DMS53 treated with DMSO at 0.1 percent for 48 hours (cell line): ENCODE measurements around the gene FAM193B.

ENCODE experiments used
- DNase-seq: peaks from one replicate; lab custom pipeline; 2025; ENCODE audit not compliant: unreplicated experiment; lab: John Stamatoyannopoulos, UW

Gene FAM193B

GRCh38 chr5:177554474-177555111 lies at the start of gene FAM193B:
TSS of gene FAM193B (minus strand) at chr5:177554563. CDS start at chr5:177554458, 105 bp downstream.
- DNase-seq = peak; percentile 78

- DNase-seq = no peak
Measured at GRCh38 chr5:177604116-177604521, 49.8 kb upstream of the FAM193B start.

- no peak for DNase-seq
Measured at GRCh38 chr5:177603631-177604030, 49.3 kb upstream of the FAM193B start.

- no peak for DNase-seq
Measured at GRCh38 chr5:177602458-177602830, 48.1 kb upstream of the FAM193B start.

GRCh38 chr5:177601577-177602457 lies 47.5 kb upstream of the FAM193B start:
- DNase-seq = no peak

- DNase-seq = no peak
Measured at GRCh38 chr5:177601126-177601525, 46.8 kb upstream of the FAM193B start.

- no peak for DNase-seq
Measured at GRCh38 chr5:177600508-177601018, 46.2 kb upstream of the FAM193B start.

- DNase-seq = peak; percentile 65
Measured at GRCh38 chr5:177599731-177600507, 45.6 kb upstream of the FAM193B start, which contains the start of gene B4GALT7. TSS of gene B4GALT7 (plus strand) at chr5:177600132. CDS start at chr5:177600211, 79 bp downstream.

GRCh38 chr5:177598477-177598876 lies 44.1 kb upstream of the FAM193B start:
- DNase-seq = no peak

GRCh38 chr5:177596775-177597238 lies 42.4 kb upstream of the FAM193B start:
- no peak for DNase-seq

GRCh38 chr5:177595991-177596774 lies 41.8 kb upstream of the FAM193B start:
- no peak for DNase-seq

- no peak for DNase-seq
Measured at GRCh38 chr5:177595026-177595585, 40.7 kb upstream of the FAM193B start.

- DNase-seq = no peak
Measured at GRCh38 chr5:177594071-177594470, 39.7 kb upstream of the FAM193B start.

GRCh38 chr5:177593511-177593910 lies 39.1 kb upstream of the FAM193B start:
- no peak for DNase-seq

GRCh38 chr5:177592905-177593304 lies 38.5 kb upstream of the FAM193B start:
- DNase-seq = no peak

GRCh38 chr5:177592010-177592834 lies 37.9 kb upstream of the FAM193B start, which contains the start of gene TMED9:
TSS of gene TMED9 (plus strand) at chr5:177592203. CDS start at chr5:177592215, 12 bp downstream.
- peak; percentile 86 for DNase-seq

- no peak for DNase-seq
Measured at GRCh38 chr5:177591690-177592009, 37.3 kb upstream of the FAM193B start.

GRCh38 chr5:177590406-177590805 lies 36.0 kb upstream of the FAM193B start:
- no peak for DNase-seq

GRCh38 chr5:177588413-177588909 lies 34.1 kb upstream of the FAM193B start:
- no peak for DNase-seq
